HG02885 (cell line): ENCODE data around the gene DNAAF2.
A peak's percentile ranks its signal among the peaks of the same experiment; 100 is the strongest.
"Not testable (repeated sequence)": the region's sequence is repeated elsewhere in the genome, so short reads cannot be mapped to it uniquely, and the experiment has no call there.

Experiments
- ATAC-seq: cut with Tn5 transposase; IDR thresholded peaks from one replicate; pipeline ENCODE4 v1.9.1; 2021; ENCODE audit warnings: mild to moderate bottlenecking; ENCODE audit not compliant: unreplicated experiment, poor library complexity

The DNAAF2 gene, protein sequence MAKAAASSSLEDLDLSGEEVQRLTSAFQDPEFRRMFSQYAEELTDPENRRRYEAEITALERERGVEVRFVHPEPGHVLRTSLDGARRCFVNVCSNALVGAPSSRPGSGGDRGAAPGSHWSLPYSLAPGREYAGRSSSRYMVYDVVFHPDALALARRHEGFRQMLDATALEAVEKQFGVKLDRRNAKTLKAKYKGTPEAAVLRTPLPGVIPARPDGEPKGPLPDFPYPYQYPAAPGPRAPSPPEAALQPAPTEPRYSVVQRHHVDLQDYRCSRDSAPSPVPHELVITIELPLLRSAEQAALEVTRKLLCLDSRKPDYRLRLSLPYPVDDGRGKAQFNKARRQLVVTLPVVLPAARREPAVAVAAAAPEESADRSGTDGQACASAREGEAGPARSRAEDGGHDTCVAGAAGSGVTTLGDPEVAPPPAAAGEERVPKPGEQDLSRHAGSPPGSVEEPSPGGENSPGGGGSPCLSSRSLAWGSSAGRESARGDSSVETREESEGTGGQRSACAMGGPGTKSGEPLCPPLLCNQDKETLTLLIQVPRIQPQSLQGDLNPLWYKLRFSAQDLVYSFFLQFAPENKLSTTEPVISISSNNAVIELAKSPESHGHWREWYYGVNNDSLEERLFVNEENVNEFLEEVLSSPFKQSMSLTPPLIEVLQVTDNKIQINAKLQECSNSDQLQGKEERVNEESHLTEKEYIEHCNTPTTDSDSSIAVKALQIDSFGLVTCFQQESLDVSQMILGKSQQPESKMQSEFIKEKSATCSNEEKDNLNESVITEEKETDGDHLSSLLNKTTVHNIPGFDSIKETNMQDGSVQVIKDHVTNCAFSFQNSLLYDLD

DNA sequence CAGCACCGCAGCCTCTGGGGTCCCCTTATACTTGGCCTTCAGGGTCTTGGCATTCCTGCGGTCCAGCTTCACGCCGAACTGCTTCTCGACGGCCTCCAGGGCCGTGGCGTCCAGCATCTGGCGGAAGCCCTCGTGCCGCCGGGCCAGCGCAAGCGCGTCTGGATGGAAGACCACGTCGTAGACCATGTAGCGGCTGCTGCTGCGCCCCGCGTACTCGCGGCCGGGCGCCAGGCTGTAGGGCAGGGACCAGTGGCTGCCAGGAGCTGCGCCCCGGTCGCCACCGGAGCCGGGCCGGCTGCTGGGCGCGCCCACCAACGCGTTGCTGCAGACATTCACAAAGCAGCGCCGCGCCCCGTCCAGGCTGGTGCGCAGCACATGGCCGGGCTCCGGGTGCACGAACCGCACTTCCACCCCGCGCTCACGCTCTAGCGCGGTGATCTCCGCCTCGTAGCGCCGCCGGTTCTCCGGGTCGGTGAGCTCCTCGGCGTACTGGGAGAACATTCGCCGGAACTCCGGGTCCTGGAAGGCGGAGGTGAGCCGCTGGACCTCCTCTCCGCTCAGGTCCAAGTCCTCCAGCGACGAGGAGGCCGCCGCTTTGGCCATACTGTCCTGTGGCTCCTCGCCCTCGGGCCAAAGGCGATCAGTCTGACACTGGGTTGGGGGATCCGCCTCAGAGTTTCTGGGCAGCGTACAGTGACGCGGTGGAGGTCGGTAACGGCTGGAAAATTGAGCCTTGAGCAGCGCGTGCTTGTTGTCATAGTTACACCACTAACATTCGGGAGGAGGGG is at the start of gene DNAAF2:
Gene DNAAF2 (minus strand): TSS at position 698 of the 788 bp plus-strand sequence. CDS start 95 bp downstream, at position 603.
- peak; percentile 32 for ATAC-seq

GRCh38 chr14:49679271-49679670 is 44.2 kb upstream of the DNAAF2 start:
- no peak for ATAC-seq

- no peak for ATAC-seq
Measured at GRCh38 chr14:49677643-49678042, 42.6 kb upstream of the DNAAF2 start.

DNA sequence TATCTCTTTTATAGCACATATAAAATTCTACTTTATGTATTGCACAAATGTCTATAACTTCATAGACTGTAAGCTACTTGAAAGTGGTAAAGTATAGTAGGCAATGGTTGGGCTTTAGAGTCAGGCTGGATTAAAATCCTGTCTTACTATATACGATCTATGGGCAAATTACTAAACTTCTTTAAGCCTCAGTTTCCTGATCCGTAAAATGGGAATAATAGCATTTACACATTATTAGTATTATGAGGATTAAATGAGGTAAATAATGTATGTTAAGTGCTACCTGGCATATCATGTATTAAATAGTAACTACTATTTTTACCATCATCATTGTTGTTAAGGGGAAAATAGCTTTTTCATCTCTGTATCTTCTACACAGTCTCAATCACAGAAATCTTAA is 38.5 kb upstream of the DNAAF2 start:
- no peak for ATAC-seq

- no peak for ATAC-seq
Measured at GRCh38 chr14:49670475-49670874, 35.4 kb upstream of the DNAAF2 start.

DNA sequence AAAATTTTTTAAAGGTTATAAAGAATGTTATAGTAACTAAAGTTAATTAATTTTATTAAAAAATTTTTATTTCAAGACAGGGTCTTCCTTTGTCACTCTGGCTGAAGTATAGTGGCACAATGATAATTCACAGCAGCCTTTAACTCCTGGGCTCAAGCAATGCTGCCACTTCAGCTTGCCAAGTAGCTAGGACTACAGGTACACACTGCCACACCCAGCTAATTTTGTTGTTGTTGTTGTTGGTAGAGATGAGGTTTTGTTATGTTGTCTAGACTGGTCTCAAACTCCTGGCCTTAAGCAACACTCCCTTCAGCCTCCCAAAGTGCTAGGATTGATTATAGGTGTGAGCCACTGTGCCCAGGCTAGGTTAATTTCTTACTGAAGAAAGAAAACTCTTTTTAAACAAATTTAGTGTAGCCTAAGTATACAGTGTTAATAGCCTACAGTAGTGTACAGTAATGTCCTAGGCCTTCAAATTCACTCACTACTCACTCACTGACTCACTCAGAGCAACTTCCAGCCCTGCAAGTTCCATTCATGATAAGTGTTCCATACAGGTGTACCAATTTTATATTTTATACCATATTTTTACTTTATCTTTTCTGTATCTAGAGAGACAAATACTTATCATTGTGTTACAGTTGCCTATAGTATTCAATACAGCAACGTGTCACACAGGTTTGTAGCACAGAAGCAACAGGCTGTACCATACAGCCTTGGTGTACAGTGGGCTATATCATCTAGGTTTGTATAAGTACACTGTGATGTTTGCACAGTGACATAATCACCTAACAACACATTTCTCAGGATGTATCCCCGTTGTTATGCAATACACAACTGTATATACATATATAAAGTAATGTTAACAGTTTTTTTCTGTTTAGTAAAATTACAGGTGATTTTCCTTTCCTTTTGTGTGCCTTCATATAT is 24.7 kb upstream of the DNAAF2 start:
- ATAC-seq = no peak

DNA sequence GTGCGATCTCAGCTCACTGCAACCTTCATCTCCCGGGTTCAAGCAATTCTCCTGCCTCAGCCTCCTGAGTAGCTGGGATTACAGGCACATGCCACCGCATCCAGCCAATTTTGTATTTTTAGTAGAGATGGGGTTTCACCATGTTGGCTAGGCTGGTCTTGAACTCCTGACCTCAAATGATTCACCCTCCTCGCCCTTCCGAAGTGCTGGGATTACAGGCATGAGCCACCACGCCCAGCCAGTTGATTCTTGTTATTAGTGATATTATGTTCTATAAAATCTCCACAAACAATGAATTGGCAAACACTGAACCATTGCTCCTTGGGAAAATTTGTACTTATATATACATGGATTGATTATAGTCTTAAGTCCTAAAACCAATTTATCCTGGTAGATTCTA is 22.5 kb upstream of the DNAAF2 start:
- ATAC-seq = not testable (repeated sequence)

- no peak for ATAC-seq
Measured at GRCh38 chr14:49654511-49654910, 19.5 kb upstream of the DNAAF2 start.

DNA sequence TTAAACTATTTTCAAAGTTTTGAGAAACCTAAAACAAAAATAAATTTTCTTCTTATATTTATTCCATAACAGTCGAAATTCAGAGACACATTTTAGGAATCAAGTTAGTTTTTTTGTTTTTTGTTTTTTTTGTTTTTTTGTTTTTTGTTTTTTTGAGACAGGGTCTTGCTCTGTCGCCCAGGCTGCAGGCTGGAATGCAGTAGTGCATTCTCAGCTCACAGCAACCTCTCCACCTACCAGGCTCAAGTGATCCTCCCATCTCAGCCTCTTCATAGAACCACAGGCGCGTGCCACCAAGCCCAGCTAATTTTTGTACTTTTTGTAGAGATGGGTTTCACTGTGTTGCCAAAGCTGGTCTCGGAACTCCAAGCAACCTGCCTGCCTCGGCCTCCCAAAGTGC is 18.5 kb upstream of the DNAAF2 start:
- ATAC-seq = no peak

DNA sequence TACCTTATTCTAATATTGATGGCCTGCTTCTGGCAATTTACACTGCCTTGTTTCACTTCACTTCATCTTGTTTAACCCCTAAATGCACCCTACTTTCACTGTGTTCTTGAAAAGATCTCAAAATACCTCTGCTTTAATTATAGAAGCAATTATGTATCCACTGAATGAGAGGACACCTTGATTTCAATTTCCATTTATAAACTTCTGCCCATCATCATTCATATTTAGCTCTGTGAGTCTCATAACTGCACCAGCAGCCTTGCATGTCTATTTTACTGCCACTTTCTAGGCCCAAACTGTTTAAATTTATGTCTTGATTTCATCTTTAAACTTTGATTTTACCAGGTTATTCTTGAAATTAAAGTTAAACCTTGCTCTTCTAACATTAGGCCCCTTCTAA is 7.1 kb upstream of the DNAAF2 start:
- ATAC-seq = peak; percentile 29

GRCh38 chr14:49641697-49642129 is 6.7 kb upstream of the DNAAF2 start:
- ATAC-seq = peak; percentile 50

- ATAC-seq = no peak
Measured at GRCh38 chr14:49640540-49641417, 5.7 kb upstream of the DNAAF2 start.

DNA sequence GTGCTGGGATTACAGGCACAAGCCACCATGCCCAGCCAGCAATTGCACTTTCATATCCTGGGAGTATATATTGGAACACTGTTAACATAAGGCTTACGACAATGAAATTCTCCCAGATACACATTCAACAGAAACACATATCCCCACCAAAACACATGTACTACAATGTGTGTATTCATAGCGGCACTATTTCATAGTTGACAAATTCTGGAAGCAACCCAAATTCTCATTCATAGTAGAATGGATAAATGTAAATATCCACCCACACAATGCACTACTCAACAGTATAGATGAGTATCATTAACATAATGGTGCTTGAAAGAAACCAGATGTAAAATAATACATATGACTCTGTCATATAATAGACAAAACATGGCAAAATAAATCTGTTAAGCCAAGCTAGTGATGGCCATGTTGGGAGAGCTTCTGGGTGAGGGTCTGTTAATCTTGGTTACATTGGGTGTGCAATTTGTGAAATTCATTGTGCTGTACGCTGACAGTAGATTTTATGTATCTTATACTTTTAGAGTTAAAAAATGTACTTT is 2.6 kb upstream of the DNAAF2 start:
- no peak for ATAC-seq

DNA sequence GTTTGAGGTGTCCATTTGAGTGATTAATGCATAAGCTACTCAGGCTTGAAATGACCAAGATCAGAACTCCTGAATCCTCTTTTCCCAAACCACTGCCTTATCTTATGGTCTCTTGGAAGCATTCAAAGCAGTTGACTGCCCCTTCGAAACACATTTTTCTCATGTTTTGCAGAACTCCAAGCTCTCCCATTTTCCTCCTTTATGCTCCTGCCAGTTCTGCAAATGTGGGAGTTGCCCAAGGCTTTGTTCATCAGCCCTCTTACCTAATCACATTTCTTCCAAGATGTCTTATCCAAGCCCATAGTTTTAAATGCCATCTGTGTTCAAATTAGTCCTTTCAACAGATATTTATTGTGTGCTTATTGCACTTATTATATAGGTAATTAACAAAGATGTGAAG is 1.8 kb upstream of the DNAAF2 start:
- ATAC-seq = no peak

DNA sequence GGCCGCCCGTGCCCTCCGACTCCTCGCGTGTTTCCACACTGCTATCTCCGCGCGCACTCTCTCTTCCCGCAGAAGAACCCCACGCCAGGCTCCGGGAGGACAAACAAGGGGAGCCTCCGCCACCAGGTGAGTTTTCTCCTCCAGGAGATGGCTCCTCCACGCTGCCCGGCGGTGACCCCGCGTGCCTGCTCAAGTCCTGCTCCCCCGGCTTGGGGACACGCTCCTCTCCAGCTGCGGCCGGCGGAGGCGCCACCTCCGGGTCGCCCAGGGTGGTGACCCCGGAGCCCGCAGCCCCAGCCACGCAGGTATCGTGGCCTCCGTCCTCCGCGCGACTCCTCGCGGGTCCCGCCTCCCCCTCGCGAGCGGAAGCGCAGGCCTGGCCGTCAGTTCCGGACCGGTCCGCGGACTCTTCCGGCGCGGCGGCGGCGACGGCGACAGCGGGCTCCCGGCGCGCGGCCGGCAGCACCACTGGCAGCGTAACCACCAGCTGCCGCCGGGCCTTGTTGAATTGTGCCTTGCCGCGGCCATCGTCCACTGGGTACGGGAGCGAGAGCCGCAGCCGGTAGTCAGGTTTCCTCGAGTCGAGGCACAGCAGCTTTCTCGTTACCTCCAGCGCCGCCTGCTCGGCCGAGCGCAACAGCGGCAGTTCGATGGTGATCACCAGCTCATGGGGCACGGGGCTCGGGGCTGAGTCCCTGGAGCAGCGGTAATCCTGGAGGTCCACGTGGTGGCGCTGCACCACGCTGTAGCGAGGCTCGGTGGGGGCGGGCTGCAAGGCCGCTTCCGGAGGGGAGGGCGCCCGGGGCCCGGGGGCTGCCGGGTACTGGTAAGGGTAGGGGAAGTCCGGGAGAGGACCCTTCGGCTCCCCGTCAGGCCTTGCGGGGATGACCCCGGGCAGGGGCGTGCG is 1.2 kb downstream of the DNAAF2 start:
- peak; percentile 77 for ATAC-seq

- no peak for ATAC-seq
Measured at GRCh38 chr14:49623941-49624839, 10.9 kb downstream of the DNAAF2 start.
